GM12873 (cell line): ENCODE data around the gene SHC4.

Experiments
- CTCF ChIP-seq: IDR thresholded peaks from 2 replicates; pipeline ENCODE4 v1.5.1; 2012; ENCODE audit warnings: low read depth, mild to moderate bottlenecking, moderate library complexity, low read length, control low read depth; ENCODE audit not compliant: insufficient read depth; ENCODE audit errors: missing control alignments

The SHC4 gene

GRCh38 chr15:48936666-48937065 lies 27.1 kb downstream of the SHC4 start:
- no peak for TF ChIP-seq CTCF

GRCh38 chr15:48935236-48935635 lies 28.5 kb downstream of the SHC4 start:
- no peak for TF ChIP-seq CTCF

GRCh38 chr15:48930735-48931134 lies 33.0 kb downstream of the SHC4 start:
- no peak for TF ChIP-seq CTCF

- no peak for TF ChIP-seq CTCF
These were observed 34.1 kb downstream of the SHC4 start for GRCh38 chr15:48929661-48930060.

- no peak for TF ChIP-seq CTCF
These were observed 34.7 kb downstream of the SHC4 start for GRCh38 chr15:48928877-48929538.

- TF ChIP-seq CTCF, result no peak
These were observed 38.0 kb downstream of the SHC4 start for GRCh38 chr15:48925714-48926223.

GRCh38 chr15:48924528-48925393 lies 39.0 kb downstream of the SHC4 start:
- no peak for TF ChIP-seq CTCF
